ENCODE measurements around the gene EIF3J. TPM values are rescaled to one million over a fixed set of nuclear protein-coding genes. Genes with fewer than 3 reads are reported as not detected.

The EIF3J gene
- total and polyA plus RNA-seq, 10 of the 15 experiments (the other 5 are each of a cell fraction or from before 2014, with no cell fraction given) = 34.7 to 126 (median 64.1) TPM

DNA sequence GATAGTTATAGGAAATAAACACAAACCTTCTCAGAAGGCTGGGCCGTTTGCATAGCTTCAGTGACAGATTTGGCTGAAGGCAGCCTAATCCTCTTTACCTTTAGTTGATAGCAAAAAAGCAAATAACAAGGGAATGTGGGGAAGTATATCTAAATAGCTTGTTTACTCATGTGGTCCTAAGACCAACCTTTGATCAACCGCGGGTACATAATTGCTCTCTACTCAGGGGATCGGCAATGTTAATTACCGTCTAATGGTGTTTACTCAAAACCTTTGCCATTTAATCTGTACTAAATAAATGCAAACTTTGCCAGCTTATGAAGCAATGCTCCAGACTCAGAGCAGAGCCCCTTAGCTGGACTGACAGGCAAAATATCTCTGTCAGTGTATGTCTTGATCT is 51.6 kb downstream of the EIF3J start:
- FAIRE-seq = no peak
- H3K27ac ChIP-seq (ENCODE audit: control insufficient read depth, insufficient read depth) = no peak overlapping the region
- no peaks in the 10 kb centered on the region for H3K4me1 ChIP-seq (ENCODE audit: control insufficient read depth, insufficient read depth, low read length)
- H3K4me2 ChIP-seq (ENCODE audit: control insufficient read depth, insufficient read depth) = no peak overlapping the region
- ChIA-PET RAD21 (ENCODE audit: unreplicated experiment) (interaction anchor here (7.7 kb wide), 1 partner anchor 148 kb away, joined by 109 read pairs; the partner anchor contains the start of gene TRIM69), POLR2A (interaction anchor here (0.6 to 3.5 kb wide), 2 partner anchors 148 to 785 kb away, joined by 3 to 14 read pairs; partner anchors contain the start of gene TRIM69), CTCF (interaction anchor here (0.8 to 8.5 kb wide), 6 partner anchors 9 to 149 kb away, joined by 3 to 175 read pairs (median 4); partner anchors contain the start of gene TRIM69), SMC1A (ENCODE audit: uncharacterized antibody, unreplicated experiment) (interaction anchor here (1.0 to 7.2 kb wide), 5 partner anchors 9 to 148 kb away, joined by 3 to 77 read pairs (median 6); partner anchors contain the start of gene TRIM69)
- ATAC-seq = no peak
- no peak overlapping the region for H2AFZ ChIP-seq (ENCODE audit: control insufficient read depth, low read depth, low read length)
- no peaks in the 10 kb centered on the region for H3K9me3 ChIP-seq (replicated peaks; ENCODE audit: control insufficient read depth, insufficient read depth, low read length)
- H3K79me2 ChIP-seq (ENCODE audit: control insufficient read depth, insufficient read depth, low read length) = no peaks in the 10 kb centered on the region
- H3K9ac ChIP-seq (ENCODE audit: control insufficient read depth, insufficient read depth, low read length) = no peak overlapping the region
- no peaks in the 10 kb centered on the region for H4K20me1 ChIP-seq (ENCODE audit: control insufficient read depth, insufficient read depth)
- no peak for DNase-seq (ENCODE audit: low read depth, low spot score)
- peaks cover 7 to 48% of the 10 kb centered on the region in 2 experiments for H3K36me3 ChIP-seq (ENCODE audit: control insufficient read depth in 2 of 2, insufficient read depth in 2 of 2, low read length in 1 of 2)
- in situ Hi-C loops (cut with MboI) (no loop called here), intact Hi-C loops (cut with micrococcal nuclease; ENCODE audit: unreplicated experiment) (no loop called here)
- 93% methylated on average over 5 of the region's 5 CpGs for WGBS (ENCODE audit: insufficient coverage, insufficient replicate concordance, low lambda C conversion rate, missing lambda C conversion rate)
- TF ChIP-seq POLR2AphosphoS2 (IDR thresholded peaks at IDR 0.05; ENCODE audit: low read depth, low read length) = no peak
- TF ChIP-seq, protein P1, sequence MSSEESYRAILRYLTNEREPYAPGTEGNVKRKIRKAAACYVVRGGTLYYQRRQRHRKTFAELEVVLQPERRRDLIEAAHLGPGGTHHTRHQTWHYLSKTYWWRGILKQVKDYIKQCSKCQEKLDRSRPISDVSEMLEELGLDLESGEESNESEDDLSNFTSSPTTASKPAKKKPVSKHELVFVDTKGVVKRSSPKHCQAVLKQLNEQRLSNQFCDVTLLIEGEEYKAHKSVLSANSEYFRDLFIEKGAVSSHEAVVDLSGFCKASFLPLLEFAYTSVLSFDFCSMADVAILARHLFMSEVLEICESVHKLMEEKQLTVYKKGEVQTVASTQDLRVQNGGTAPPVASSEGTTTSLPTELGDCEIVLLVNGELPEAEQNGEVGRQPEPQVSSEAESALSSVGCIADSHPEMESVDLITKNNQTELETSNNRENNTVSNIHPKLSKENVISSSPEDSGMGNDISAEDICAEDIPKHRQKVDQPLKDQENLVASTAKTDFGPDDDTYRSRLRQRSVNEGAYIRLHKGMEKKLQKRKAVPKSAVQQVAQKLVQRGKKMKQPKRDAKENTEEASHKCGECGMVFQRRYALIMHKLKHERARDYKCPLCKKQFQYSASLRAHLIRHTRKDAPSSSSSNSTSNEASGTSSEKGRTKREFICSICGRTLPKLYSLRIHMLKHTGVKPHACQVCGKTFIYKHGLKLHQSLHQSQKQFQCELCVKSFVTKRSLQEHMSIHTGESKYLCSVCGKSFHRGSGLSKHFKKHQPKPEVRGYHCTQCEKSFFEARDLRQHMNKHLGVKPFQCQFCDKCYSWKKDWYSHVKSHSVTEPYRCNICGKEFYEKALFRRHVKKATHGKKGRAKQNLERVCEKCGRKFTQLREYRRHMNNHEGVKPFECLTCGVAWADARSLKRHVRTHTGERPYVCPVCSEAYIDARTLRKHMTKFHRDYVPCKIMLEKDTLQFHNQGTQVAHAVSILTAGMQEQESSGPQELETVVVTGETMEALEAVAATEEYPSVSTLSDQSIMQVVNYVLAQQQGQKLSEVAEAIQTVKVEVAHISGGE (CRISPR knock-in tag; IDR thresholded peaks at IDR 0.05) = no peak
- no peak for TF ChIP-seq SPI1 (IDR thresholded peaks at IDR 0.05; ENCODE audit: borderline replicate concordance, insufficient read depth, low read depth, low read length)
- no peak for TF ChIP-seq MYB (IDR thresholded peaks at IDR 0.05; ENCODE audit: borderline replicate concordance, low read depth, low read length)
- H3K27me3 ChIP-seq (replicated peaks in 1 of 2; ENCODE audit: control insufficient read depth in 2 of 2, insufficient read depth in 2 of 2, low read length in 1 of 2) = no peaks in the 10 kb centered on the region
- no TSS peak for BruUV-seq (replicated peaks)
- H3K4me3 ChIP-seq = no peak overlapping the region

Data from GM12878 (cell line).